Measurements from ENCODE around the gene GHR. TPM values are rescaled to one million over a fixed set of nuclear protein-coding genes. Genes with fewer than 3 reads are reported as not detected.
A peak's percentile ranks its signal among the peaks of the same experiment; 100 is the strongest.

Gene GHR
- total and polyA plus RNA-seq, 3 donors from 2014 or later = 3.3 to 4.7 (median 3.7) TPM

GRCh38 chr5:42506662-42507061, 83.4 kb downstream of the GHR start:
- no peak overlapping the region for H3K27ac ChIP-seq
- intact Hi-C loops (cut with DNase I; ENCODE audit: low total_unique reads) = no loop called here
- H3K36me3 ChIP-seq (ENCODE audit: low read depth, missing control alignments) = no peaks in the 10 kb centered on the region
- no peaks in the 10 kb centered on the region for H3K27me3 ChIP-seq
- H3K4me1 ChIP-seq = peaks cover 22% of the 10 kb centered on the region
- H3K4me3 ChIP-seq = no peak overlapping the region
- 95 to 98% methylated on average over 2 of the region's 2 CpGs for WGBS, 2 donors
- H3K9me3 ChIP-seq = no peaks in the 10 kb centered on the region
- no peak for DNase-seq
- TF ChIP-seq CTCF (IDR thresholded peaks at IDR 0.05) = no peak
- no peak for TF ChIP-seq POLR2A (IDR thresholded peaks at IDR 0.05)

DNA sequence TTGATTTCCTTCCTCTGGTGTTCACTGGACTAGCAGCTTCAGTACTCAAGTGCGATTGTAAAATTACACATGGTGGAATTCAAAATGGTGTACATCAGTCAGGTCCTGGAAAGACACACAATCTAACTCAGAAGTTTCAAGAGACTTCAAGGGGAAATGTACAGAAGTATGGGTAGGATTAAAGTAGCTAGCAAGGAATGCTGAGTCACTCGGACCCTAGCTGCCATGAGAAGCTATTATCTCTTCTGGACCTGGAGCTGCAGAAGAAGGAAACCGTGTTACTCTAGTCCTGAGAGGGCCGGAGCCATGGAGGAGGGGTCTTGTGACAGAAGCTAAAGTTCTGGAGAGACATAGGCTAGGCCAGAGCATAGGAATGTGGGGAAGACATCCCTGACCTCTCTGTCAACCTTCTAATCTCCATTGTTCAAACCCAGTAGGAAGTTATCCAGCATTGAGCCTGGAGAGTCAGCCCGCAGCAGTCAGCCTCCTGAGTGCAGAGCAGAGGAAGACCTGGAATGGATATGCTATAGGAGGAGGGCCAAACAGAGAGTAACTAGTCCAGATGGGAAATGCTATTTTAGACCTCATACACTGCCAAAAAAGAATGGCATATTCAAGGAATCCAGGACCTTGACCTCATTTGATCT, 84.3 kb downstream of the GHR start:
- H3K27ac ChIP-seq = no peak overlapping the region
- H3K27me3 ChIP-seq = no peaks in the 10 kb centered on the region
- TF ChIP-seq CTCF (IDR thresholded peaks at IDR 0.05) = no peak
- no peak for TF ChIP-seq POLR2A (IDR thresholded peaks at IDR 0.05)
- H3K9me3 ChIP-seq = no peaks in the 10 kb centered on the region
- H3K36me3 ChIP-seq (ENCODE audit: low read depth, missing control alignments) = no peaks in the 10 kb centered on the region
- DNase-seq = peak; percentile 40
- H3K4me3 ChIP-seq = no peak overlapping the region
- WGBS, 2 donors = 55 to 73% methylated on average over 5 of the region's 5 CpGs
- intact Hi-C loops (cut with DNase I; ENCODE audit: low total_unique reads) = no loop called here
- peaks cover 22% of the 10 kb centered on the region for H3K4me1 ChIP-seq

- no peak for DNase-seq
- intact Hi-C loops (cut with DNase I; ENCODE audit: low total_unique reads) = no loop called here
- 92 to 93% methylated on average over 8 to 9 of the region's 9 CpGs for WGBS, 2 donors
Observed at GRCh38 chr5:42513246-42513645, 90.0 kb downstream of the GHR start.

GRCh38 chr5:42514754-42515153, 91.5 kb downstream of the GHR start:
- TF ChIP-seq POLR2A (IDR thresholded peaks at IDR 0.05) = no peak
- TF ChIP-seq CTCF (IDR thresholded peaks at IDR 0.05) = no peak
- no peaks in the 10 kb centered on the region for H3K36me3 ChIP-seq (ENCODE audit: low read depth, missing control alignments)
- no peak overlapping the region for H3K4me3 ChIP-seq
- no peak overlapping the region for H3K27ac ChIP-seq
- intact Hi-C loops (cut with DNase I; ENCODE audit: low total_unique reads) = no loop called here
- WGBS, 2 donors = 57 to 69% methylated on average over 2 of the region's 2 CpGs
- DNase-seq = no peak
- H3K9me3 ChIP-seq = no peaks in the 10 kb centered on the region
- H3K27me3 ChIP-seq = no peaks in the 10 kb centered on the region
- no peaks in the 10 kb centered on the region for H3K4me1 ChIP-seq

More at GRCh38 chr5:42513246-42513645, 90.0 kb downstream of the GHR start:
- H3K4me1 ChIP-seq = peaks cover 1% of the 10 kb centered on the region
- no peak overlapping the region for H3K27ac ChIP-seq
- TF ChIP-seq POLR2A (IDR thresholded peaks at IDR 0.05) (no peak), CTCF (IDR thresholded peaks at IDR 0.05) (no peak)
- H3K27me3 ChIP-seq = no peaks in the 10 kb centered on the region
- H3K4me3 ChIP-seq = no peak overlapping the region
- no peaks in the 10 kb centered on the region for H3K36me3 ChIP-seq (ENCODE audit: low read depth, missing control alignments)
- no peaks in the 10 kb centered on the region for H3K9me3 ChIP-seq

DNA sequence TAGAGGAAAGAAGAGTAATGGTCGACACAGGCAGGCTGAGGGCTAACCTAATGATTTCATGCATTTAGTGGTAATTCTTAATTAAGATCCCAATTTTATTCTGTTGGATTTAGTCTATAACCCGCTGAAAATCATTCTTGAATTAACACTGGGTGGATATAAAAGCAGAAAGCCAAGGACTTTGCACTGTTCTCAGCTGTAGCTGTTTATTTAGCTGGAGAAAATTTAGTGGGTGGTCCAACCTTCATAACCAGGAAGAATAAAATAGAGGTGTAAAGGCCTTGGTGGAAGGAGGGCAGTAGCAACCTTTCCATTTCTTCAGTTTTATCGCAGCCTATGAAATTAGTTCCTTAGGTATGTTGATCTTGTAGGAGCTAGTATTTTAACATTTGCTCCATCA, 92.3 kb downstream of the GHR start:
- no peak for DNase-seq
- Histone ChIP-seq H3K36me3 (ENCODE audit: low read depth, missing control alignments) (no peaks in the 10 kb centered on the region), H3K27ac (no peak overlapping the region), H3K9me3 (no peaks in the 10 kb centered on the region), H3K4me3 (no peak overlapping the region), H3K4me1 (no peaks in the 10 kb centered on the region), H3K27me3 (no peaks in the 10 kb centered on the region)
- intact Hi-C loops (cut with DNase I; ENCODE audit: low total_unique reads) = no loop called here
- WGBS, 2 donors = 68% methylated on average over 3 of the region's 3 CpGs
- no peak for TF ChIP-seq CTCF (IDR thresholded peaks at IDR 0.05)
- TF ChIP-seq POLR2A (IDR thresholded peaks at IDR 0.05) = no peak
